ENCODE data around the gene PLIN4. TPM values are rescaled to one million over a fixed set of nuclear protein-coding genes. Genes with fewer than 3 reads are reported as not detected.
"Not testable (repeated sequence)": the region's sequence is repeated elsewhere in the genome, so short reads cannot be mapped to it uniquely, and the experiment has no call there.

The PLIN4 gene
- total RNA-seq, 2 experiments from 2014 or later = 0.13 to 0.32 TPM

DNA sequence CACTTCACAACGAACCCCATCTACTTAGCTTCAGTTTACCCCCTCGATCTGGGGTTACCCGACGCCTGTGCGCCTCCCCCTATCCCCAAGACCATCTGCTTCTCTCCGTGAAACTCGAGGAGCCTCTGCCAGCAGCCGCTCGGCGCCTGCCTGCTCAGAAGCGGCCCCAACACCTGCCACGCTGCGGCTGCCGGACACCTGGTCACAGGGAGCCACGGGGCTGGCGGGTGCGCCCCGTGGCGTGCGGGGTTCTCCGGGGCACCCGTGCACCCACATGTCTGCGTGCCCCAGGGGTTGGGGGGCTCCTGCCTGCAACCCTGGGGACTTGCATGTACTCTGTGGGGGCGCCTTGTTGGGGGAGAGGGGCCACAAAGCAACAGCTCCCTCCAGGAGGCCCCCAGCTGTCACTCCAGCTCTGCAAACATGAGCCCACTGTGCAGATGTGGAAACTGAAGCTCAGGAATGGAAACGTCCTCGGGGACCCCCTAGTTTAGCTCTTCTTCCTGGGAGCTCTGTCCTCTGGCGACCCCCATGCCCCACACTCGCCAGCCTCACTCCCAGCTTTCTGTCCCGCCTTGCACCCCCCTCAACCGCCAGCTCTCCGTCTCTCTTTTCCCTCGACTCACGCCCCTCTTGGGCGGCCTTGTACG lies 48.2 kb upstream of the PLIN4 start:
- no peak overlapping the region for H3K27ac ChIP-seq (ENCODE audit: low read depth, low read length, poor library complexity, severe bottlenecking)
- no TSS peak for BruUV-seq (replicated peaks)
- no peak overlapping the region for H2AFZ ChIP-seq (ENCODE audit: low read length)
- no peaks in the 10 kb centered on the region for H3K4me1 ChIP-seq (ENCODE audit: insufficient read depth, low read length, poor library complexity, severe bottlenecking)
- POLR2A ChIA-PET = no interaction called here
- H3K9me3 ChIP-seq (ENCODE audit: low read length) = no peaks in the 10 kb centered on the region
- H3K4me2 ChIP-seq (ENCODE audit: low read length) = no peak overlapping the region
- CTCF ChIA-PET (ENCODE audit: unreplicated experiment) = interaction anchor here (0.9 to 1.0 kb wide), 2 partner anchors 19 to 70 kb away, joined by 3 read pairs; no protein-coding TSS in a partner anchor
- H3K36me3 ChIP-seq (ENCODE audit: insufficient read depth, low read length) = no peaks in the 10 kb centered on the region
- no peaks in the 10 kb centered on the region for H3K9me2 ChIP-seq (ENCODE audit: insufficient read depth, low read length)
- TF ChIP-seq EZH2phosphoT487 (IDR thresholded peaks at IDR 0.05; ENCODE audit: borderline replicate concordance, low read depth, low read length) (no peak), CTCF (conservative IDR thresholded peaks at IDR 0.05; ENCODE audit: low read length) (no peak)
- DNase-seq (ENCODE audit: low spot score) = no peak
- H4K20me1 ChIP-seq (ENCODE audit: insufficient read depth, low read length) = no peaks in the 10 kb centered on the region
- intact Hi-C loops (cut with micrococcal nuclease; ENCODE audit: unreplicated experiment) = loop anchor here (2.0 kb wide), 1 partner anchor 70 kb away; no protein-coding TSS in a partner anchor
- H3K4me3 ChIP-seq (ENCODE audit: low read depth, low read length, poor library complexity, severe bottlenecking) = no peak overlapping the region
- H3K79me2 ChIP-seq (ENCODE audit: insufficient read depth, low read depth, low read length) = no peaks in the 10 kb centered on the region

- H3K9me3 ChIP-seq (ENCODE audit: low read length); H4K20me1 ChIP-seq (ENCODE audit: insufficient read depth, low read length); H3K27ac ChIP-seq (ENCODE audit: low read depth, low read length, poor library complexity, severe bottlenecking); H3K36me3 ChIP-seq (ENCODE audit: insufficient read depth, low read length); DNase-seq (ENCODE audit: low spot score); CTCF ChIA-PET (ENCODE audit: unreplicated experiment); BruUV-seq (replicated peaks); H3K4me3 ChIP-seq (ENCODE audit: low read depth, low read length, poor library complexity, severe bottlenecking); H3K9me2 ChIP-seq (ENCODE audit: insufficient read depth, low read length); H2AFZ ChIP-seq (ENCODE audit: low read length); H3K4me2 ChIP-seq (ENCODE audit: low read length); H3K79me2 ChIP-seq (ENCODE audit: insufficient read depth, low read depth, low read length); intact Hi-C loops (cut with micrococcal nuclease; ENCODE audit: unreplicated experiment); H3K4me1 ChIP-seq (ENCODE audit: insufficient read depth, low read length, poor library complexity, severe bottlenecking); POLR2A ChIA-PET: not testable (repeated sequence)
These were observed 45.3 kb upstream of the PLIN4 start for GRCh38 chr19:4563562-4563961.

DNA sequence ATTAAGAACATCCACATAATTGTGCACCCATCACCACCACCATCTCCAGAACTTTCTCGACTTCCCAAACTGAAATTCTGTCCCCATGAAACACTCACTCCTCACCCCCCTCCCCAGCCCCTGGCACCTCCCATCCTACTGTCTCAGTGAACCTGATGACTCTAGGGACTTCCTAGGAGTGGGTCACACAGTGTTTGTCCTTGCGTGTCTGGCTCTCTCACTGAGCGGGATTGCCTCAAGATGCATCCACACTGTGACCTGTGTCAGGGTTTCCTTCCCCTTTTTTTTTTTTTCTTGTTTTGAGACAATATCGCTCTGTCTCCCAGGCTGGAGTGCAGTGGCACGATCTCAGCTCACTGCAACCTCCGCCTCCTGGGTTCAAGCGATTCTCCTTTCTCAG lies 43.8 kb upstream of the PLIN4 start:
- H3K9me2 ChIP-seq (ENCODE audit: insufficient read depth, low read length); H3K36me3 ChIP-seq (ENCODE audit: insufficient read depth, low read length); H3K4me3 ChIP-seq (ENCODE audit: low read depth, low read length, poor library complexity, severe bottlenecking); H2AFZ ChIP-seq (ENCODE audit: low read length); BruUV-seq (replicated peaks); intact Hi-C loops (cut with micrococcal nuclease; ENCODE audit: unreplicated experiment); H4K20me1 ChIP-seq (ENCODE audit: insufficient read depth, low read length); H3K79me2 ChIP-seq (ENCODE audit: insufficient read depth, low read depth, low read length); H3K27ac ChIP-seq (ENCODE audit: low read depth, low read length, poor library complexity, severe bottlenecking); H3K4me1 ChIP-seq (ENCODE audit: insufficient read depth, low read length, poor library complexity, severe bottlenecking); H3K9me3 ChIP-seq (ENCODE audit: low read length); DNase-seq (ENCODE audit: low spot score); H3K4me2 ChIP-seq (ENCODE audit: low read length); CTCF ChIA-PET (ENCODE audit: unreplicated experiment); POLR2A ChIA-PET: not testable (repeated sequence)

DNA sequence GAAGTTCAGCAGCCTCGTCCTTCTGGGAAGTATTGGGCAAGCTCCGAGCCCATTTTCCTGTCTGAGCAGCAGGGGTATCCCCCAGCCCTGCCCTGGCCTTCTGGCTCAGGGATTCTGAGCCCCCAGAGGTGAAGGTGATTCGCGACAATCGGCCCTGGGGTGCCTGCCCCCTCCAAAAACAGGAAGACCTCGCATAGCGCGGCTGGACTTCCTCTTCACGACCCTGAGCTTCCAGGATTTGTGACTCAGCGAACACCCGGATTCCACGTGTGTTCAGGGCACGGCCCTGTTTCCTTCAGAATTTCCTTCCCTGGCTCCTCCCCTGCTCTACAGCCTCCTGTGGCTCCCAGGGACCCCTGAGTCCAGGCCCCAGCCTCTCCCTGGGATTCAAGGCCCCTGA lies 41.3 kb upstream of the PLIN4 start, which contains the start of gene SEMA6B:
TSS of gene SEMA6B (minus strand) at position 116 of the 400 bp plus-strand sequence. CDS start 1,227 bp downstream, outside the sequence.
- H2AFZ ChIP-seq (ENCODE audit: low read length) = no peak within 1 kb of the TSS
- ChIA-PET POLR2A (no interaction called here), CTCF (ENCODE audit: unreplicated experiment) (no interaction called here)
- intact Hi-C loops (cut with micrococcal nuclease; ENCODE audit: unreplicated experiment) = no loop called here
- H3K4me2 ChIP-seq (ENCODE audit: low read length) = no peak within 1 kb of the TSS
- no peaks in the 10 kb centered on the region for H4K20me1 ChIP-seq (ENCODE audit: insufficient read depth, low read length)
- no peak within 1 kb of the TSS for H3K4me3 ChIP-seq (ENCODE audit: low read depth, low read length, poor library complexity, severe bottlenecking)
- no peak for DNase-seq (ENCODE audit: low spot score)
- H3K9me2 ChIP-seq (ENCODE audit: insufficient read depth, low read length) = no peaks in the 10 kb centered on the region
- H3K27ac ChIP-seq (ENCODE audit: low read depth, low read length, poor library complexity, severe bottlenecking) = no peak within 1 kb of the TSS
- TF ChIP-seq EZH2phosphoT487 (IDR thresholded peaks at IDR 0.05; ENCODE audit: borderline replicate concordance, low read depth, low read length) (no peak), CTCF (conservative IDR thresholded peaks at IDR 0.05; ENCODE audit: low read length) (no peak)
- H3K9me3 ChIP-seq (ENCODE audit: low read length) = no peaks in the 10 kb centered on the region
- no peaks in the 10 kb centered on the region for H3K36me3 ChIP-seq (ENCODE audit: insufficient read depth, low read length)
- H3K79me2 ChIP-seq (ENCODE audit: insufficient read depth, low read depth, low read length) = no peaks in the 10 kb centered on the region
- no peaks in the 10 kb centered on the region for H3K4me1 ChIP-seq (ENCODE audit: insufficient read depth, low read length, poor library complexity, severe bottlenecking)
- no TSS peak for BruUV-seq (replicated peaks)
